HG03064 (cell line): Measurements from ENCODE around the gene ATP6V0A1.
"Not testable (repeated sequence)": the region's sequence is repeated elsewhere in the genome, so short reads cannot be mapped to it uniquely, and the experiment has no call there.

Experiments
- ATAC-seq: cut with Tn5 transposase; IDR thresholded peaks from one replicate; pipeline ENCODE4 v1.9.1; 2021; ENCODE audit warnings: low read depth; ENCODE audit not compliant: unreplicated experiment

The ATP6V0A1 gene

GRCh38 chr17:42458497-42459255 lies at the start of gene ATP6V0A1:
Gene ATP6V0A1 (plus strand): TSS chr17:42458878. CDS start chr17:42460895, 2,017 bp downstream.
- peak; percentile 40 for ATAC-seq

GRCh38 chr17:42409523-42410318 lies 49.0 kb upstream of the ATP6V0A1 start:
- ATAC-seq, result no peak

GRCh38 chr17:42410319-42410685 lies 48.4 kb upstream of the ATP6V0A1 start:
- ATAC-seq, result no peak

- no peak for ATAC-seq
These were observed 47.3 kb upstream of the ATP6V0A1 start for GRCh38 chr17:42411361-42411760.

GRCh38 chr17:42411905-42412679 lies 46.6 kb upstream of the ATP6V0A1 start:
- ATAC-seq, result no peak

- no peak for ATAC-seq
These were observed 45.1 kb upstream of the ATP6V0A1 start for GRCh38 chr17:42413464-42414040.

- ATAC-seq, result no peak
These were observed 43.8 kb upstream of the ATP6V0A1 start for GRCh38 chr17:42414704-42415409.

GRCh38 chr17:42417981-42418380 lies 40.7 kb upstream of the ATP6V0A1 start:
- not testable (repeated sequence) for ATAC-seq

- no peak for ATAC-seq
These were observed 37.6 kb upstream of the ATP6V0A1 start for GRCh38 chr17:42421136-42421506.

GRCh38 chr17:42421507-42422338 lies 37.0 kb upstream of the ATP6V0A1 start:
- no peak for ATAC-seq

GRCh38 chr17:42422412-42422957 lies 36.2 kb upstream of the ATP6V0A1 start:
- ATAC-seq, result no peak

GRCh38 chr17:42422958-42423712 lies 35.5 kb upstream of the ATP6V0A1 start, which contains the start of gene CAVIN1:
Gene CAVIN1 (minus strand): TSS chr17:42423256. CDS start chr17:42423097, 159 bp downstream.
- ATAC-seq, result no peak

- no peak for ATAC-seq
These were observed 34.9 kb upstream of the ATP6V0A1 start for GRCh38 chr17:42423766-42424165.

- no peak for ATAC-seq
These were observed 33.6 kb upstream of the ATP6V0A1 start for GRCh38 chr17:42424991-42425610.

- ATAC-seq, result no peak
These were observed 30.3 kb upstream of the ATP6V0A1 start for GRCh38 chr17:42428141-42428944.

- no peak for ATAC-seq
These were observed 28.8 kb upstream of the ATP6V0A1 start for GRCh38 chr17:42429726-42430447.
